IMR-90 (cell line): ENCODE measurements around the gene PLXNA4. TPM values are rescaled to one million over a fixed set of nuclear protein-coding genes. Genes with fewer than 3 reads are reported as not detected.

Experiments used
- ATAC-seq: fragments of 200-7000 bp; cut with Tn5 transposase; 2 replicates; pipeline ENCODE4 v1.9.1; 2020; ENCODE audit warnings: low read depth, mild to moderate bottlenecking, moderate library complexity
- BruUV-seq: library from RNA; stranded (reverse); fragments of 400-500 nt; replicated peaks from 2 replicates; lab custom pipeline; 2021; lab: Mats Ljungman, UMichigan
- CTCF ChIA-PET: fragments of 300-600 bp; formaldehyde crosslinking; extraction: SDS; loops from one replicate; lab custom pipeline; 2021; ENCODE audit warnings: antibody characterized with exemption; lab: Yijun Ruan, JAX
- POLR2A ChIA-PET: fragments of 300-600 bp; sonication (Branson Sonifier 250); formaldehyde crosslinking; loops from one replicate; lab custom pipeline; 2022; ENCODE audit warnings: antibody characterized with exemption; ENCODE audit not compliant: unreplicated experiment; lab: Charles Lee
- DNase-seq: peaks from one replicate; pipeline ENCODE4 v3.0.0; 2013
- H2AFZ ChIP-seq: replicated peaks from 2 replicates; pipeline ENCODE3; 2013; ENCODE audit warnings: low read length, mild to moderate bottlenecking; ENCODE audit not compliant: poor library complexity
- H2AK5ac ChIP-seq: 2 replicates; pipeline ENCODE4 v1.6.1; 2013; ENCODE audit warnings: low read depth, low read length, inconsistent platforms
- H2AK9ac ChIP-seq: replicated peaks from 2 replicates; pipeline ENCODE3; 2013; ENCODE audit warnings: mild to moderate bottlenecking, low read depth, low read length, moderate library complexity; ENCODE audit not compliant: poor library complexity
- H2BK120ac ChIP-seq: 2 replicates; pipeline ENCODE4 v1.6.1; 2013; ENCODE audit warnings: low read depth, low read length, inconsistent platforms
- H2BK15ac ChIP-seq: 3 replicates; pipeline ENCODE4 v1.6.1; 2013; ENCODE audit warnings: low read depth, low read length, inconsistent platforms
- H2BK20ac ChIP-seq: 2 replicates; pipeline ENCODE4 v1.6.1; 2013; ENCODE audit warnings: low read depth, mild to moderate bottlenecking, inconsistent platforms, low read length, moderate library complexity
- H2BK5ac ChIP-seq: 2 replicates; pipeline ENCODE4 v1.6.1; 2013; ENCODE audit warnings: mild to moderate bottlenecking, low read depth, low read length, inconsistent platforms; ENCODE audit not compliant: poor library complexity, severe bottlenecking
- H3K14ac ChIP-seq: replicated peaks from 2 replicates; pipeline ENCODE4 v1.6.1; 2013; ENCODE audit warnings: low read depth, low read length, inconsistent platforms
- H3K18ac ChIP-seq: 2 replicates; pipeline ENCODE4 v1.6.1; 2013; ENCODE audit warnings: low read depth, low read length, control low read depth
- H3K23ac ChIP-seq: 2 replicates; pipeline ENCODE4 v1.6.1; 2013; ENCODE audit warnings: low read depth, low read length, inconsistent platforms
- H3K27ac ChIP-seq: 2 replicates; pipeline ENCODE4 v1.5.1; 2013; ENCODE audit warnings: mild to moderate bottlenecking, control low read depth, low read length; ENCODE audit not compliant: insufficient read depth
- H3K27me3 ChIP-seq: 2 replicates; pipeline ENCODE4 v1.6.1; 2013; ENCODE audit warnings: low read length; ENCODE audit not compliant: control insufficient read depth, insufficient read depth
- H3K36me3 ChIP-seq: 2 replicates; pipeline ENCODE4 v1.6.1; 2013; ENCODE audit warnings: low read length, mixed read lengths; ENCODE audit not compliant: control insufficient read depth, insufficient read depth
- H3K4ac ChIP-seq: 2 replicates; pipeline ENCODE4 v1.6.1; 2013; ENCODE audit warnings: low read depth, low read length, inconsistent platforms
- H3K4me1 ChIP-seq: 2 replicates; pipeline ENCODE4 v1.6.1; 2013; ENCODE audit warnings: low read length, mixed read lengths; ENCODE audit not compliant: control insufficient read depth, insufficient read depth
- H3K4me2 ChIP-seq: 2 replicates; pipeline ENCODE4 v1.6.1; 2013; ENCODE audit warnings: low read depth, mild to moderate bottlenecking, control low read depth, low read length, moderate library complexity
- H3K4me3 ChIP-seq: 2 replicates; pipeline ENCODE4 v1.5.1; 2013; ENCODE audit warnings: low read depth, mild to moderate bottlenecking, control low read depth, low read length, moderate library complexity; ENCODE audit not compliant: insufficient read depth
- H3K56ac ChIP-seq: 2 replicates; pipeline ENCODE4 v1.6.1; 2013; ENCODE audit warnings: low read length, inconsistent platforms; ENCODE audit not compliant: insufficient read depth; ENCODE audit errors: extremely low read depth
- H3K79me1 ChIP-seq, 2 experiments: 2 replicates each; pipeline ENCODE4 v1.6.1; 2013; ENCODE audit warnings: low read length in 2 of 2, inconsistent platforms in 1 of 2, low read depth in 1 of 2
- H3K9ac ChIP-seq: 2 replicates; pipeline ENCODE4 v1.6.1; 2013; ENCODE audit warnings: low read depth, low read length, control low read depth
- H3K9me1 ChIP-seq: 2 replicates; pipeline ENCODE4 v1.6.1; 2013; ENCODE audit warnings: low read length, inconsistent platforms; ENCODE audit not compliant: insufficient read depth
- H3K9me3 ChIP-seq: 2 replicates; pipeline ENCODE4 v1.6.1; 2013; ENCODE audit warnings: low read length; ENCODE audit not compliant: control insufficient read depth, insufficient read depth
- H4K20me1 ChIP-seq: 2 replicates; pipeline ENCODE4 v1.6.1; 2013; ENCODE audit warnings: low read length, inconsistent platforms; ENCODE audit not compliant: insufficient read depth
- H4K5ac ChIP-seq: 2 replicates; pipeline ENCODE4 v1.6.1; 2013; ENCODE audit warnings: mild to moderate bottlenecking, low read depth, low read length, control low read depth
- H4K8ac ChIP-seq, 2 experiments: 2 replicates each; pipeline ENCODE4 v1.6.1; 2013; ENCODE audit warnings: low read depth in 2 of 2, low read length in 2 of 2, control low read depth in 1 of 2, inconsistent platforms in 1 of 2
- H4K91ac ChIP-seq: 2 replicates; pipeline ENCODE4 v1.6.1; 2013; ENCODE audit warnings: low read depth, low read length, inconsistent platforms; ENCODE audit not compliant: insufficient read depth
- FOS ChIP-seq: fragments of 150-350 bp; IDR thresholded peaks from 2 replicates; pipeline ENCODE4 v1.6.1; 2016; ENCODE audit warnings: low read depth, low read length
- WGBS, 2 experiments: methylation state at CpG; one replicate each; pipeline versions ENCODE4 v1.1.5 to v1.1.7; 2013; ENCODE audit warnings: missing lambda C conversion rate in 2 of 2; ENCODE audit not compliant: insufficient read length in 1 of 2; ENCODE audit errors: extremely low coverage in 2 of 2; 5-methylcytosine and 5-hydroxymethylcytosine counted together
- dilution Hi-C: fragments of 300-500 bp; cut with HindIII; formaldehyde crosslinking; loops from one replicate; pipeline ENCODE4 v1.14.3; 2018; ENCODE audit warnings: low sequenced_read_pairs; ENCODE audit not compliant: unreplicated experiment
- in situ Hi-C: fragments of 300-500 bp; cut with MboI; formaldehyde crosslinking; loops from 3 replicates; pipeline ENCODE4 v1.14.3; 2019; ENCODE audit warnings: low sequenced_read_pairs, inconsistent platforms, mixed read lengths
- intact Hi-C: fragments of 100-400 bp; cut with micrococcal nuclease; formaldehyde crosslinking; loops from 2 replicates; pipeline ENCODE4 v1.10.0; 2022
- polyA plus RNA-seq, 3 experiments: library from polyadenylated mRNA; depleted of rRNA; stranded (reverse); fragments of >200 nt; gene quantifications; 2 replicates each; pipeline ENCODE4 v1.2.3, GENCODE V29; 2012; ENCODE audit warnings: low replicate concordance in 1 of 3
- total RNA-seq: library from RNA; depleted of rRNA; stranded (reverse); fragments of >200 nt; gene quantifications from 2 replicates; pipeline ENCODE4 v1.2.3, GENCODE V29; 2012
- TF ChIP-seq, protein P1 (sequence below): fragments of 150-350 bp; IDR thresholded peaks from 2 replicates; pipeline ENCODE4 v1.6.1; 2016; ENCODE audit warnings: low read depth, mild to moderate bottlenecking, low read length, moderate library complexity, borderline replicate concordance

The PLXNA4 gene
- total and polyA plus RNA-seq, 2 of the 4 experiments (the other 2 are of a cell fraction), result under 0.01 TPM

DNA sequence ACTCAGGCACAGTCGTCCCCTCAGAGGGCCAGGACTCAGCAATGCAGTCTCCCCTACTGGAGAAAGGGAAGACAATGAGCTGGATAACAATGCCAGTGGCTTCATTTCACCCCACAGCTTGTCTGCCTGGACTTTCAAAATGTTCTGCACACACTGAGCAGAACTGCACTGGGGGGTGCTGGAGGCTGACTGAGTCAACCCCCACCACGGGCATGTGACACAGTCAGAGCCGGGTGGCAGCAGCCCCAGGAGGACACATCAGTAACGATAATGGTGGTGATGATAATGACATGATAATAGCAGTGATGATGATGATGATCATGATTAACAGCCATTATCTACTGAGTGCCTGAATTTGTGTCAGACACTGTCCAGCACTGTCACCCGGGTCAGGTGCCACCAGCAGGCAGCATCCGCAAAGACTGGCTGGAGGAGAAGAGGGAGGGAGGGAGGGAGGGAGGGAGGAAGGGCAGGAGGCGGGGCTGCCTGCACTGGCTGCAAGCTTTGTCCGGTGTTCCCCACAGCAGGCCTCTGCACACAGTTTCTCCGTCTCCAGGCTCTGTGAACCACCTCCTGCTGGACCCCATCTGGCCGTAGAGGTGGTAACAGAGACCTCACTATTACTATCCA is 67.4 kb downstream of the PLXNA4 start:
- CTCF ChIA-PET, result no interaction called here
- BruUV-seq, result no TSS peak

More for the DNA sequence above, 67.4 kb downstream of the PLXNA4 start:
- Histone ChIP-seq H2AK9ac (no peak overlapping the region), H2BK15ac (no peak overlapping the region), H3K9me1 (no peaks in the 10 kb centered on the region), H3K14ac (no peak overlapping the region), H3K27ac (no peak overlapping the region), H4K5ac (no peak overlapping the region), H2AFZ (no peak overlapping the region), H3K9me3 (no peaks in the 10 kb centered on the region), H3K4ac (no peak overlapping the region), H4K91ac (no peak overlapping the region), H4K20me1 (no peaks in the 10 kb centered on the region), H3K4me1 (no peaks in the 10 kb centered on the region), H4K8ac (no peak overlapping the region), H2AK5ac (no peak overlapping the region), H3K18ac (no peak overlapping the region), H3K4me3 (no peak overlapping the region), H2BK20ac (no peak overlapping the region), H3K56ac (no peak overlapping the region), H3K36me3 (no peaks in the 10 kb centered on the region), H2BK5ac (no peak overlapping the region), H3K23ac (no peak overlapping the region), H3K79me1 (no peaks in the 10 kb centered on the region), H3K4me2 (no peak overlapping the region), H2BK120ac (no peak overlapping the region), H3K27me3 (no peaks in the 10 kb centered on the region), H3K9ac (no peak overlapping the region)
- no peak for ATAC-seq
- POLR2A ChIA-PET, result no interaction called here
- DNase-seq, result no peak
- dilution Hi-C loops, result no loop called here
- TF ChIP-seq FOS, result no peak
- TF ChIP-seq, protein P1, sequence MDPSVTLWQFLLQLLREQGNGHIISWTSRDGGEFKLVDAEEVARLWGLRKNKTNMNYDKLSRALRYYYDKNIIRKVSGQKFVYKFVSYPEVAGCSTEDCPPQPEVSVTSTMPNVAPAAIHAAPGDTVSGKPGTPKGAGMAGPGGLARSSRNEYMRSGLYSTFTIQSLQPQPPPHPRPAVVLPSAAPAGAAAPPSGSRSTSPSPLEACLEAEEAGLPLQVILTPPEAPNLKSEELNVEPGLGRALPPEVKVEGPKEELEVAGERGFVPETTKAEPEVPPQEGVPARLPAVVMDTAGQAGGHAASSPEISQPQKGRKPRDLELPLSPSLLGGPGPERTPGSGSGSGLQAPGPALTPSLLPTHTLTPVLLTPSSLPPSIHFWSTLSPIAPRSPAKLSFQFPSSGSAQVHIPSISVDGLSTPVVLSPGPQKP, result no peak
- in situ Hi-C loops, result no loop called here
- intact Hi-C loops, result no loop called here
- WGBS, 2 experiments, result 47% methylated on average over 2 of the region's 10 CpGs; no CpG with 5 or more reads in 1 of the 2 experiments
